OCI-LY3 (cell line): Measurements from ENCODE around the gene NPFFR1.

Experiments
- EZH2phosphoT487 ChIP-seq: fragments of 200-600 bp; shearing (Covaris generic); IDR thresholded peaks from 2 replicates; pipeline ENCODE4 v1.6.1; 2018; ENCODE audit warnings: antibody characterized with exemption, mixed run types, low read depth
- TF ChIP-seq, protein P1 (sequence below): fragments of 200-600, 300-600 bp; sonication (generic); IDR thresholded peaks from 2 replicates; pipeline ENCODE4 v1.5.1; 2014; ENCODE audit warnings: antibody characterized with exemption, low read length, low read depth

DNA sequence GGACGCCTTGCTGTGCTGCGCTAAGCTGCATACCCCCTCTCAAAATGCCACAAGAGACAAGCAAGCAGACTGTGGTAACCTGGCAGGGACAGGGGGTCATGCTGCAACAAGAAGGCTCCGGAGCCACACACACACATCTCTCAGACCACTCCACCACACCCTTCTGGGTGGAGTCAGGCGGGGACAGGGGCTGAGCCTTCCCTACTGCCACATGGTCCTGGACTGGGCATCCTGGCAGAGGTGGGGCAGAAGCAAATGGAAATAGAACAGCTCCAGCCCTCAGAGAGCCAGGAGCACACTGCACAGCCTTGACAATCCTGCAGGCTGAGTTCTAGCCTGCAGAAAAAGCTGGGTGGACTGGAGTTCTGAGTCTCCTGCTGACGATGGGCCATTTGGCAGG, 28.4 kb upstream of the NPFFR1 start:
- TF ChIP-seq, protein P1, sequence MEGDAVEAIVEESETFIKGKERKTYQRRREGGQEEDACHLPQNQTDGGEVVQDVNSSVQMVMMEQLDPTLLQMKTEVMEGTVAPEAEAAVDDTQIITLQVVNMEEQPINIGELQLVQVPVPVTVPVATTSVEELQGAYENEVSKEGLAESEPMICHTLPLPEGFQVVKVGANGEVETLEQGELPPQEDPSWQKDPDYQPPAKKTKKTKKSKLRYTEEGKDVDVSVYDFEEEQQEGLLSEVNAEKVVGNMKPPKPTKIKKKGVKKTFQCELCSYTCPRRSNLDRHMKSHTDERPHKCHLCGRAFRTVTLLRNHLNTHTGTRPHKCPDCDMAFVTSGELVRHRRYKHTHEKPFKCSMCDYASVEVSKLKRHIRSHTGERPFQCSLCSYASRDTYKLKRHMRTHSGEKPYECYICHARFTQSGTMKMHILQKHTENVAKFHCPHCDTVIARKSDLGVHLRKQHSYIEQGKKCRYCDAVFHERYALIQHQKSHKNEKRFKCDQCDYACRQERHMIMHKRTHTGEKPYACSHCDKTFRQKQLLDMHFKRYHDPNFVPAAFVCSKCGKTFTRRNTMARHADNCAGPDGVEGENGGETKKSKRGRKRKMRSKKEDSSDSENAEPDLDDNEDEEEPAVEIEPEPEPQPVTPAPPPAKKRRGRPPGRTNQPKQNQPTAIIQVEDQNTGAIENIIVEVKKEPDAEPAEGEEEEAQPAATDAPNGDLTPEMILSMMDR: no peak
- TF ChIP-seq EZH2phosphoT487: no peak
